Measurements from ENCODE around the gene MCOLN3.

DNA sequence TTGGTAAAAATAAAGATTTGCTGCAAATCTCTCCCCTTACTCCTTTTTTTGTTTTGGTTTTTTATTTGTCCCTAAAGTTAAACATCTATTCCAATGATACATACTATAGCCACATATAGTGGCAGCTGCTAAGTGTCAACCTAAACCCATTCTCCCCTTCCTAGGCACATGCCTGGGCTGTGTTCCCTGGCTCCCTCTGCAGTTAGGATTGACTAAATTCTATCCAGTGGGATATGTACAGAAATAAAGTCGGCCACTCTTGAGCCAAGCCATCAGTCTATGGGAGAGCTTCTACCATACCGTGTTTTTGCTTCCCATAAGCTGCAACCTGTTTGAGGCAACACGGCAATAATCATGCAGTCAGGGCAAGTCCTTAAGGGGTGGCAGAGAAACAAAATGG lies 23.6 kb downstream of the MCOLN3 start:
- no peak for TF ChIP-seq CTCF (IDR thresholded peaks at IDR 0.05)
- TF ChIP-seq POLR2A (IDR thresholded peaks at IDR 0.05), result no peak

Measured in heart left ventricle (tissue), 13 donors.